VCaP (cell line): Measurements from ENCODE around the gene ENOX2.
"Not testable (repeated sequence)": the region's sequence is repeated elsewhere in the genome, so short reads cannot be mapped to it uniquely, and the experiment has no call there.

Experiments used
- H3K27ac ChIP-seq: fragments of 450-650 bp; 2 replicates; pipeline ENCODE4 v1.5.1; 2017
- CTCF ChIP-seq: fragments of 450-650 bp; conservative IDR thresholded peaks from 2 replicates; pipeline ENCODE4 v1.5.1; 2017; ENCODE audit warnings: mild to moderate bottlenecking, moderate library complexity

The ENOX2 gene

GRCh38 chrX:130902783-130903613, at the start of gene ENOX2:
TSS of gene ENOX2 (minus strand) at chrX:130903209. CDS start at chrX:130703216, 199,993 bp downstream.
- TF ChIP-seq CTCF, result no peak
- H3K27ac ChIP-seq, result peak within 1 kb of the TSS; percentile 77

GRCh38 chrX:130952266-130953043, 49.4 kb upstream of the ENOX2 start:
- no peak overlapping the region for H3K27ac ChIP-seq
- no peak for TF ChIP-seq CTCF

GRCh38 chrX:130944230-130944629, 41.2 kb upstream of the ENOX2 start:
- no peak for TF ChIP-seq CTCF
- no peak overlapping the region for H3K27ac ChIP-seq

- TF ChIP-seq CTCF, result no peak
- H3K27ac ChIP-seq, result no peak overlapping the region
Measured at GRCh38 chrX:130937101-130937500, 34.1 kb upstream of the ENOX2 start.

GRCh38 chrX:130933358-130933757, 30.3 kb upstream of the ENOX2 start:
- no peak overlapping the region for H3K27ac ChIP-seq
- TF ChIP-seq CTCF, result no peak

- not testable (repeated sequence) for H3K27ac ChIP-seq
Measured at GRCh38 chrX:130920405-130920804, 17.4 kb upstream of the ENOX2 start.

GRCh38 chrX:130919676-130920075, 16.7 kb upstream of the ENOX2 start:
- H3K27ac ChIP-seq, result not testable (repeated sequence)

GRCh38 chrX:130918498-130918897, 15.5 kb upstream of the ENOX2 start:
- H3K27ac ChIP-seq, result not testable (repeated sequence)
